H54 (cell line): Measurements from ENCODE around the gene TUBB.
A peak's percentile ranks its signal among the peaks of the same experiment; 100 is the strongest.

Experiments
- DNase-seq: peaks from one replicate; pipeline ENCODE4 v3.0.0; 2011; ENCODE audit warnings: low spot score, mixed read lengths; ENCODE audit not compliant: insufficient read length
- FAIRE-seq: peaks from 3 replicates; lab custom pipeline; 2011; peaks lifted over from hg19 to GRCh38; lab: Jason Lieb, UNC
- POLR2A ChIP-seq: IDR thresholded peaks from 2 replicates; pipeline ENCODE4 v1.6.1; 2011; ENCODE audit warnings: low read depth, mild to moderate bottlenecking, low read length

Gene TUBB

GRCh38 chr6:30719791-30720737 lies at the start of gene TUBB:
Gene TUBB (plus strand): TSS chr6:30720352. CDS start chr6:30720507, 155 bp downstream.
- TF ChIP-seq POLR2A, result peak; percentile 83
- DNase-seq (peak; percentile 89), FAIRE-seq (no peak)

GRCh38 chr6:30670760-30671527 lies 49.2 kb upstream of the TUBB start:
- FAIRE-seq, result no peak
- TF ChIP-seq POLR2A, result no peak
- no peak for DNase-seq

DNA sequence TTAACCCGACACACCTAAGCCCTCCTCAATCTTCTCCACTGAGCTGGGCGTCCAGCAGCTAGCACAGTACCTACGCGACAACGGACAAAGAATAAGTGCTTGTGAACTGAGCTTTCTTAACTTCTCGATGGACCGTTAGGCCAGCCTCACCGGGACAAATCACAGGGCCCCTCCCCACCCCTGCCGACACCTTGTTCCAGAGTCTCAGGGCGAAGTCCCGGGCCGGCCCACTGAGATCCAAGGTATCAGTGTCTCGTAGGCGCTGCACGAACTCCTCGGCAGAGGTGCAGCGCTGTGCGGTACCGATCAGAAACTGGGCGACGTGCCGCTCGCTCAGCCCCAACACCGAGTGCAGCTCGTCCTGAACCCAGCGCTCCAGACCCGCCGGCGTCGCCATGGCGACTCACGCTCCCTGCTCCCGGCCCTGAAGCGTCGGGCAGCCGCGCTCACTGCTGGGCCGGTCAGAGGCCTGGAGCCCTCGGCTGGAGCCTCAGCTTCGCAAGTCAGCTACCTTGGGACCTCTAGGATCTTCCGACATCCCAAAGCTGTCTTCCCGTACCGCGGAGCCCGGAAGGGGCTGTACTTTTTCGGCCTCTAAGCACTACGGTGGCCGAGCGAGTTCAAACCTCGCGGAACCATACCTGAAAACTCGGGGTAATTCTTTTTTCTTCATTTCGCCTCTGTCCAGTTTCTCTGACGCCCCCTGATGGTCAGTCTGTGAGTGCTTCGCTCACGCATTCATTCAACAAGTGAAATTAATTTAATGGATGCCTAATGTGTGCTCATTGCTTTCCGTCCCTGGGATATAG lies 47.5 kb upstream of the TUBB start, which contains the start of gene DHX16:
TSS of gene DHX16 (minus strand) at position 562 of the 809 bp plus-strand sequence. CDS start at position 397, 165 bp downstream.
- peak; percentile 69 for FAIRE-seq
- DNase-seq, result peak; percentile 89
- peak; percentile 32; the same call in 1 of the 2 replicates for TF ChIP-seq POLR2A

DNA sequence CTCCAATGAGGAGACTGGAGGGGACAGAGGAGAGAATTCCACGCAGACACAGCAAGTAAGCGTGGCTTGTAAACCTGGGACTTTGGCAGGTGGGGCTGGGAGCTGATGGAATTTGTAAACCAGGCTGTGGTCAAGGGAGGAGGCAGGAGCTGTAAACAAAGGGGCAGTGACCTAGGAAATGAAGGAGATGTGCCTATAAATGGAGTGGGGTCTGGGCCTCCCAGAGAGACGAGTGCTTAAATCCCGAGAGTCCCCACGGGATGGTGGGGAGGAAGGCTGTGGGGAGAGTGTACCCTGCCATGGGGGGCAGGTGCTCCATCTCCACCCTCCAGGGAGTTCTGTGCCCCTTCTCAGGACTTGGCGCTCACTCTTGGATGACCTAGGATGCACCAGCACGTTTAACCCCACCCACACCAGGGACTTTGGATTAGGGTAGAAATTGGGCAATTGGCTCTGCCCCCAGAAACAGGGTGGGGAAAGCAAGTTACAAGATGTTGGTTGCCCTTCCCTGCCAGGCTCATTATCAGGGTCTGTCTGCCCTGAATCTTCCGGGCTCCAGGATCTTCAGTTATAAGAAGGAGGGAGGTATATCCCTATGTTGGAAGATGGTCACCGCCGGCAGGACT lies 43.4 kb upstream of the TUBB start:
- FAIRE-seq, result no peak
- TF ChIP-seq POLR2A, result no peak

DNA sequence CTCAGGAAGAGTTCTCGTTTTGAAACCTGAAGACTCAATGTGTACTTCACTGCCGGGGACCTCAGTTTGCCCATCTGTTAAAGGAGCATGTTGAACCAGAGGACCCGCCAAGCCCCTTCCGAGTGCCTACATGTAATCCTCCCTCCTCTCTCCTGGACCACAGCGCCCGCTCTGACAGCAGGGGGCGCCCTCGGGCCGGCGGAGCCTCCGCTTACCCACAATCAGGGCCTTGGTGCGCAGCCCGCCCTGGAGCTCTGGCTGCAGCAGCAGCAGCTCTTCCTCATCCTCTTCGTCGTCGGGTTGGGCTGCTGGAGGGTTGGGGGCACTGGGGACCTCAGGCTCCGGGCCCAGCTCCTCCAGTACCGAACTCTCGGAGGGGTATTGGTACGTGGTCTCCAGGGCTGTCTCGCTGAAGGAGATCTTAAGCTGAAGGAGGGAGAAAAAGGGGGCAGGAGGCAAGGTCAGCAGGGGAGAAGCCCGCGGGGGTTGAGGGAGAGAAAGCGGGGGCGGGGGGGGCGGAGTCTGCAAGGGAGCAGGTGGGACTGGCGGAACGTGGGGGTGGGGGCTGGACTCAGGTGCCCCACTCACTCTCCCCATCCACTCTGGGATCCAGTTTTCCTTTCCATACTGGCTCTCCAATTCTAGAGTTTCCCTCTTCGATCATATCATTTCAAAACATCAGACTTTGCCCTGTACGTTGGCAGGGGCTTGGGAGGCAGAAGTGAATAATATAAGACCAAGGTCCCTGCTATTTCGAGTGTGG lies 41.0 kb upstream of the TUBB start:
- TF ChIP-seq POLR2A, result no peak
- DNase-seq (no peak), FAIRE-seq (no peak)

More for the DNA sequence above, 43.4 kb upstream of the TUBB start:
- DNase-seq, result no peak

DNA sequence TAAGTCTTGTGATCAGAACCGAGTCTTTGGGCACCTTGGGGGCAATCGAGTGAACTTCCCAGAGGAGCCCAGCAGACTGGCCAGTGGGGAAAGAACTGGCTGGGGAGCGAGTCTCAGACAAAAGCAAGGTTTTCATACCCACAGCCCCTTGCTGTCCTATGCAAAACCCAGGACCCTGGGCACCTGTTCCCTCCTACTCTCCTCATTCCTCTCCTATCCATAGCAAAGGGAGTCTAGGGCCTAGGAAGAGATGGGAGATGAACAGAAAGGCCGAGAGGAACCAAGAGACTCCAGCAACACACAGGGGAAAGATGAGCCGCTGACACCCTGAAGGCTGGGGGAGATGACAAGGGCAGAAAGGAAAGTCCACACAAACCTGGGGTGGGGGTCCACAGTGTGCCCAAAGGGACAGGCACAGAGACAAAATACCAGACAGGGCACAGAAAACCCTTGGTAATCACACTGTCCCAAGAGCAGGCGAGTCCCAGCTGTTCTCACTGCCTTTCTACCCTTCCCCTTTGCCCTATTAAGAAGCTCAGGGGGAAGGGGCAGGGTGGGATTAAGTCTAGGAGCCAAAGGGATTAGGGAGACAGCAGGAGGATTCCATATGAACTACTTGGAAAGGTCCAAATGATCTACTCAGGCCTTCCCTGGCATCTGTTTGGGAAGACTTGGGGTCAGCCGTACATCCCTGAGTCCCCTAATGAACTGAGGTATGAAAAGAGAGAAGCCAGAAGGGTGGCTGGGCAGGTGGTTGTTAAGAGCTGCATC lies 40.2 kb upstream of the TUBB start:
- no peak for TF ChIP-seq POLR2A
- DNase-seq (no peak), FAIRE-seq (no peak)

- DNase-seq, result no peak
- FAIRE-seq, result no peak
- TF ChIP-seq POLR2A, result no peak
These were observed 38.4 kb upstream of the TUBB start for GRCh38 chr6:30681766-30682142.

DNA sequence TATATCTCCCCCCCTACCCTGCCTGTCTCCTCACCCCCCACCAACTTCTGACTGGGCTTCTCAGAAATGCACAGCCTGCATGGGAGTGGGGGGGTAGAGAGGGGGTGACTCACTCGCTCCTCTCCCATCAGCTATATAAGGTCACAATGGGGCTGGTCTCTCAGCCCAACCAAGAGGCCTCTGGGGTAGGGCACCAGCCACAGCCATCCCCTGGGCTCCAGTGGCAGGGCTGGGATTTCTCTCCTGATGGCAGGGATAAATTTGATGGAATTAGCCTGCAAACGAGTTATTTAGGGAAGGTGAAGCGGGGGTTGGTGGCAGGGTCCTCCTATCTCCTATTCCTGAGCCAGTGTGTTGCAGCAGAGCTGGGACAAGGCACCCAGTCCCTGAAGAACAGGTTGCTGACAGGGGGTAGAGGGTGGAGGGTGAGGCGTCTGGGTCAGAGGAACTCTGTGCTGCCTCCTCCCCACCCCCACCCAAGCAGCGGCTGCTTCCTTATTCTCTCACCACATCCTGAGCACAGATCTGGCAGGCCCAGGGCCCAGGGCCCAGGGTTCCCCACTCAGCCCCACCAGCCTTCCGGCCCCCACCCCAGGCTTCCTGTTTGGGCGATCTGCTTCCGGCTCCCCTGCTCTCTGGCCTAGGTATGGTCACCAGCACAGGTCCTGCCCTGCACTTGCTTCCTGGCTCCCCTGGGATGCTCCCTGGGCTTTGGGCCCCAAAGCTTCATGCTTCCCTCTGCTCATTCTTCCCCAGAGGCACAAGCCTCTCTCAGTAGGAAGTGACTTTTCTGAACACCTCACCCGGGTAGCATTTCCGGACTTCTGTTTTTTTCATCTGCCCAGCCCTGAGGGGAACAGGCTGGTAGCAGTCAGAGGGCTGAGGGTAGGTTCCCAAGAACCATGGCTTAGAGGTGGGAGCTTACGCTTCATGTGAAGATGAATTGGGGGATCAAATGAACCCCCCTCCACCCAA lies 37.7 kb upstream of the TUBB start:
- FAIRE-seq (no peak), DNase-seq (peak; percentile 48)
- TF ChIP-seq POLR2A, result peak; percentile 10

GRCh38 chr6:30683183-30683979 lies 36.8 kb upstream of the TUBB start:
- no peak for DNase-seq
- FAIRE-seq, result no peak
- TF ChIP-seq POLR2A, result no peak

DNA sequence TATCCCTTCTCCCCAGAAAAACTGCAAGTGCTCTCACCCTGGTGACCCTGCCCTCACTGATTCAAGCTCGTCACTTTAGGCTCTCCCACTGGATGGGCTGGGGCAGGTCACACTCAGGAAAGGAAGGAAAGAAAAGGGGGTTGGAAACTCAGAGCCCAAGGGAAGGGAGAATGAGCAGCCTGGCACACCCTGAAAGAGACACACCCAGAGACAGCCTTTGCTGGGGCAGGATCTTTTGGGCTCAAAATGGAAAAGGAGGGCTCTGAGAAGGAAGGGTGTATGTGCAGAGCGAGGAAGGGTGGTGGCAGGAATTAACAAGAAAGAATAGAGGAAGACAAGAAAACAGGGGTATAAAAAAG lies 36.2 kb upstream of the TUBB start:
- DNase-seq, result no peak
- no peak for TF ChIP-seq POLR2A
- FAIRE-seq, result no peak
